ENCODE data around the gene AKR1E2.
A peak's percentile ranks its signal among the peaks of the same experiment; 100 is the strongest.

Gene AKR1E2

GRCh38 chr10:4845766-4846165 lies 19.8 kb downstream of the AKR1E2 start:
- Mint-ChIP-seq H3K36me3 (ENCODE audit: low read depth) (peaks cover 8% of the 10 kb centered on the region), H3K9me3 (no peaks in the 10 kb centered on the region), H3K27ac (no peak overlapping the region), H3K27me3 (no peaks in the 10 kb centered on the region), H3K4me1 (ENCODE audit: low read depth) (peaks cover 6% of the 10 kb centered on the region), H3K4me3 (no peak overlapping the region)
- no peak for DNase-seq

DNA sequence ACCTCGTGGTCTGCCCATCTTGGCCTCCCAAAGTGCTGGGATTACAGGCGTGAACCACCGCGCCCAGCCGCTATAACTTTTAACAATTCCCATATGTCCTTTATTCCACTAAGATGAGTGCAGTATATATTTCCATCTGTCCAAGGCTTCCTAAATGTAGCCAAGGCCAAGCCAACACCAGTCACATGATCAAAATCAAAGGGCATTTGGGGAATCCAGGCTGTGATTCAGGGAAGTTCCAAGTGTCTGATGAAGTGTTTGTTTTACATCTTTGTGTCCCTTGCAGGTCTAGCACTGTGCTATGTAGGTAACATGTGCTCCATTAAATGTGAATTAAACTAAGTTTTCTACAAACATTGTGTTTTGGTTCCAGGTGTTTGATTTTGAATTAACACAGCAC lies 20.8 kb downstream of the AKR1E2 start:
- peaks cover 6% of the 10 kb centered on the region for H3K4me1 Mint-ChIP-seq (ENCODE audit: low read depth)
- H3K4me3 Mint-ChIP-seq, result no peak overlapping the region
- no peaks in the 10 kb centered on the region for H3K9me3 Mint-ChIP-seq
- peaks cover 5% of the 10 kb centered on the region for H3K36me3 Mint-ChIP-seq (ENCODE audit: low read depth)
- no peak overlapping the region for H3K27ac Mint-ChIP-seq
- DNase-seq, result no peak
- no peaks in the 10 kb centered on the region for H3K27me3 Mint-ChIP-seq

DNA sequence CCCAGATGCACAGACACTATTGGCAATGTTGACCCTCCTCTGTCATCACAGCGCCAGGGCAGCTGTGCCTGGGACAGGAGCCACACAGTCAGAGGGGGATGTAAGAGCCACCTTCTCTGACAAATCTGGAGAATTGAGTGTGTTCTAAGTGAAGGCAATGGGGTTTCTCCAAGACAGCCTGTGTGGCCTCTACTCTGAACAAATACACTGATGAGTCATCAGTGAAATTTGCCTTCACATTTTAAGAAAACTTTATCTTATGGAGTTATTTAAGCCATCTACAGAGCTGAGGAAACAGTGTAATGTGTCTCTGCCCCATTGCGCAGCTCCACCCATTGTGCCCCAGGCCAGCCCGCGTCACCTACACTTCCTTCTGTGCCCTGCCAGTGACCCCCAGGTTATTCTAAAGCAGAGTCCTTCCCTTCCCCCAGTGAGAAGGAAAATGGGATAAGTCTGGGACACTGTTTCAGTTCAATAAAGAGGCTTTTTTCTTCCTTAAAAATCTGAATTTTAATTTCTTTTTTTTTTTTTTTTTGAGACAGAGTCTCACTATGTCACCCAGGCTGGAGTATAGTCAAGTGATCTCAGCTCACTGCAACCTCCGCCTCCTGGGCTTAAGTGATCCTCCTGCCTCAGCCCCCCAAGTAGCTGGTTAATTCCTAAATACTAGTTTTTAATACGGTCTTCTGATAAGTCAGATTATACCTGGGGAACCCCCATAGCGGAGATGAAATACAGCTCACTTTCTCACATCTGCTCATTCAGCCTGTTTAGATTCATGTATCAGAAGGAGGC lies 21.8 kb downstream of the AKR1E2 start:
- no peak overlapping the region for H3K4me3 Mint-ChIP-seq
- DNase-seq, result no peak
- H3K9me3 Mint-ChIP-seq, result no peaks in the 10 kb centered on the region
- H3K27ac Mint-ChIP-seq, result no peak overlapping the region
- H3K27me3 Mint-ChIP-seq, result no peaks in the 10 kb centered on the region
- H3K36me3 Mint-ChIP-seq (ENCODE audit: low read depth), result peaks cover 5% of the 10 kb centered on the region
- H3K4me1 Mint-ChIP-seq (ENCODE audit: low read depth), result peaks cover 6% of the 10 kb centered on the region

GRCh38 chr10:4848356-4849041 lies 22.5 kb downstream of the AKR1E2 start:
- no peaks in the 10 kb centered on the region for H3K9me3 Mint-ChIP-seq
- H3K36me3 Mint-ChIP-seq (ENCODE audit: low read depth), result peaks cover 5% of the 10 kb centered on the region
- peaks cover 6% of the 10 kb centered on the region for H3K4me1 Mint-ChIP-seq (ENCODE audit: low read depth)
- no peak overlapping the region for H3K27ac Mint-ChIP-seq
- H3K4me3 Mint-ChIP-seq, result no peak overlapping the region
- no peak for DNase-seq
- H3K27me3 Mint-ChIP-seq, result no peaks in the 10 kb centered on the region

- Mint-ChIP-seq H3K36me3 (ENCODE audit: low read depth) (peaks cover 3% of the 10 kb centered on the region), H3K27ac (no peak overlapping the region), H3K9me3 (no peaks in the 10 kb centered on the region), H3K4me3 (no peak overlapping the region), H3K27me3 (no peaks in the 10 kb centered on the region), H3K4me1 (ENCODE audit: low read depth) (peaks cover 6% of the 10 kb centered on the region)
- no peak for DNase-seq
Observed at GRCh38 chr10:4849042-4849402, 23.0 kb downstream of the AKR1E2 start.

DNA sequence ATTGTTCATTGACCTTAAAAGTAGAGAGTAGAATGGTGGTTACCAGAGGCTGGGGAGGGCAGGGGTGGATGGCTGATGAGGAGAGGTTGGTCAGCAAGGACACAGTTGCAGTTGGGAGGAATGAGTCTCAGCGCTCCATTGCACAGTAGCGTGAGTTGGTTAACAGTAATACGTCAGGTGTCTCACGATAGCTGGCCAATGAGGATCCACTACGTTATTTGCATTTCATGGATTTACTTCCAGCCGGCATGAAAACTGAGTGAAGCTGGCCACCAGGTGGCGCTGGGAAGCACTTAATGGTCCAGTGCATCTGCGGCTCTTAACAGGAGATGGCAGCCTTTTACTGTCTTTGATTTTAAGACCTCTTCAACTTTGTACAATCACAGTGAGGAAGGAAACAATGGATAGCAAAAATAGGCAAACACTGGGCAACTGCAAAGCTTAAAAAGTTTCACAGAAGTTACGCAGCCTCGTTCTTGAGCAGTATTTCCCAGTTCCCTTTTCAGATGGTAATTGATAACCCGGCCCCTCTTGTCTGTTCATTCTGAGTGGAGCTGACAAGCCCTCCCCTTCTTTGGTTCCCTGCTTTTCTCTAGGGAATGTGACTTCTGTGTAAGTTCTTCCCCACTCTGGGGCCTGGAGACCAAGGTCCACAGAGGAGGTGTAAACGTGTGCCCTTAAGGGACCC lies 23.7 kb downstream of the AKR1E2 start:
- peak; percentile 91 for DNase-seq
- H3K27ac Mint-ChIP-seq, result peak overlapping the region; percentile 12
- no peaks in the 10 kb centered on the region for H3K36me3 Mint-ChIP-seq (ENCODE audit: low read depth)
- H3K9me3 Mint-ChIP-seq, result no peaks in the 10 kb centered on the region
- no peak overlapping the region for H3K4me3 Mint-ChIP-seq
- H3K4me1 Mint-ChIP-seq (ENCODE audit: low read depth), result peaks cover 6% of the 10 kb centered on the region
- no peaks in the 10 kb centered on the region for H3K27me3 Mint-ChIP-seq

GRCh38 chr10:4850397-4850796 lies 24.4 kb downstream of the AKR1E2 start:
- no peaks in the 10 kb centered on the region for H3K36me3 Mint-ChIP-seq (ENCODE audit: low read depth)
- H3K27ac Mint-ChIP-seq, result no peak overlapping the region
- peaks cover 6% of the 10 kb centered on the region for H3K4me1 Mint-ChIP-seq (ENCODE audit: low read depth)
- H3K9me3 Mint-ChIP-seq, result no peaks in the 10 kb centered on the region
- H3K27me3 Mint-ChIP-seq, result no peaks in the 10 kb centered on the region
- no peak for DNase-seq
- no peak overlapping the region for H3K4me3 Mint-ChIP-seq

DNA sequence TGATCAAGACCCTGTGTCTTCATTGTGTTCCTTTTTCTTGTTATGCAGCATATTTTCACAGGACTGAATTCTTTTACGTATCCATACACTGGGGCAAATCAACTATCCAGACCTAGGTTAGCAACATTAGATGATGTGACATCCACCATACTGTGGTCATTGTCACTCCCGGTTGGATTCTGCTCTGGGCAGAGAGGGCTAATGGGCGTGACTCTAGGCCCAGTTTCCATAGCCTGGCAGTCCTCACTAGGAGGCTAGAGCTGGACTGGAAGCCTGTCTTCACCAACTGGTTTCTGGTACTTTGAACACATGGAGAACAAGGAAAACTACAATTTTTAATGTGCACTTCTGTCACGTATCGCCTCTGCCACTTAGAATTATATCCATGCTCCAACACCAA lies 25.2 kb downstream of the AKR1E2 start:
- DNase-seq, result no peak
- Mint-ChIP-seq H3K27ac (no peak overlapping the region), H3K4me3 (no peak overlapping the region), H3K9me3 (no peaks in the 10 kb centered on the region), H3K4me1 (ENCODE audit: low read depth) (peaks cover 6% of the 10 kb centered on the region), H3K27me3 (no peaks in the 10 kb centered on the region), H3K36me3 (ENCODE audit: low read depth) (no peaks in the 10 kb centered on the region)

GRCh38 chr10:4851846-4852245 lies 25.8 kb downstream of the AKR1E2 start:
- Mint-ChIP-seq H3K4me3 (no peak overlapping the region), H3K27ac (no peak overlapping the region), H3K4me1 (ENCODE audit: low read depth) (peaks cover 6% of the 10 kb centered on the region), H3K36me3 (ENCODE audit: low read depth) (no peaks in the 10 kb centered on the region), H3K9me3 (no peaks in the 10 kb centered on the region), H3K27me3 (no peaks in the 10 kb centered on the region)
- DNase-seq, result no peak

GRCh38 chr10:4865945-4866661 lies 40.1 kb downstream of the AKR1E2 start:
- Mint-ChIP-seq H3K9me3 (no peaks in the 10 kb centered on the region), H3K27me3 (no peaks in the 10 kb centered on the region), H3K4me1 (ENCODE audit: low read depth) (peaks cover 6% of the 10 kb centered on the region), H3K36me3 (ENCODE audit: low read depth) (no peaks in the 10 kb centered on the region), H3K4me3 (no peak overlapping the region), H3K27ac (no peak overlapping the region)
- DNase-seq, result no peak

GRCh38 chr10:4867109-4867519 lies 41.1 kb downstream of the AKR1E2 start:
- no peaks in the 10 kb centered on the region for H3K9me3 Mint-ChIP-seq
- H3K36me3 Mint-ChIP-seq (ENCODE audit: low read depth), result no peaks in the 10 kb centered on the region
- no peak for DNase-seq
- no peaks in the 10 kb centered on the region for H3K27me3 Mint-ChIP-seq
- H3K4me1 Mint-ChIP-seq (ENCODE audit: low read depth), result peaks cover 6% of the 10 kb centered on the region
- H3K4me3 Mint-ChIP-seq, result no peak overlapping the region
- no peak overlapping the region for H3K27ac Mint-ChIP-seq

DNA sequence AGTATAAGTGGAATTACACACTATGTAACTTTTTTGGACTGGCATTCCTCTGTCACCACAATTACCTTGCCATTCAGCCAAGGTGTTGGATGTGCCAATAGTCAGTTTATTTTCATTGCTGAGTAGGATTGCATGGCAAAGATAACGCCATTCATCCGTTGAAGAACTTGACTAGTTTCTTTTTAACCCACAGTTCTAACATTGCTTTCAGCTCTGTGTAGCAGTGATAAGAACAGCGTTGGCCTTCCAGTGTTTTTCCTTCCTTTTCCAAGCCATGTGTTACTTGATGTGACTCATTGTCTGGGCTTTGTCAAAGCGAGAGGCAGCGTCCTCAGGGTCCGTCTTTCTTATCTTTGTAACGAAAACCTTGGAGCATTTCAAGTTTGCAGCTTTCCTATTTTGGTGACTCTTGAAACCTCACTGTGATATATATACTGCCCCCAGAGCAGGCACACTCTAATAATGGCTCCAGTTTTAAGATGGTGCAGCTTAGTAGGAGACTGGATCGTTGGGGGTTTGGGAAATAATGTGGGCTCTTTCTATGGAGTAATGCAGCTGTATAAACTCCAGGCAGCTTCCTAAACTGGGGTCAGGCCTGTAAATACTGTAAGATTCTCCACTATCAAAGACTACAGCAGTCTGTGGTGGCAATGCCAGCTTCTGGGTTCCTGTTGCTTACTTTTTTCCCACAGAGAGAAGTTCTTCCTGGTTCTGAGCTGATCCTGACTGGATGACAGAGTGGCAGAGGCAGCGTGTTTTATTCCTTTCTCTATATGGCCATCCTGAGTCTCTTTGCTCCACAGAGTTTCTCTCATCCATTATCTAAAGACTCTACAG lies 41.7 kb downstream of the AKR1E2 start:
- no peak overlapping the region for H3K4me3 Mint-ChIP-seq
- DNase-seq, result no peak
- H3K27me3 Mint-ChIP-seq, result no peaks in the 10 kb centered on the region
- H3K4me1 Mint-ChIP-seq (ENCODE audit: low read depth), result peaks cover 6% of the 10 kb centered on the region
- no peaks in the 10 kb centered on the region for H3K36me3 Mint-ChIP-seq (ENCODE audit: low read depth)
- H3K27ac Mint-ChIP-seq, result no peak overlapping the region
- H3K9me3 Mint-ChIP-seq, result no peaks in the 10 kb centered on the region

GRCh38 chr10:4868357-4868657 lies 42.3 kb downstream of the AKR1E2 start:
- Mint-ChIP-seq H3K4me1 (ENCODE audit: low read depth) (peaks cover 6% of the 10 kb centered on the region), H3K36me3 (ENCODE audit: low read depth) (no peaks in the 10 kb centered on the region), H3K27ac (no peak overlapping the region), H3K9me3 (no peaks in the 10 kb centered on the region), H3K27me3 (peaks cover 4% of the 10 kb centered on the region), H3K4me3 (no peak overlapping the region)
- DNase-seq, result no peak

DNA sequence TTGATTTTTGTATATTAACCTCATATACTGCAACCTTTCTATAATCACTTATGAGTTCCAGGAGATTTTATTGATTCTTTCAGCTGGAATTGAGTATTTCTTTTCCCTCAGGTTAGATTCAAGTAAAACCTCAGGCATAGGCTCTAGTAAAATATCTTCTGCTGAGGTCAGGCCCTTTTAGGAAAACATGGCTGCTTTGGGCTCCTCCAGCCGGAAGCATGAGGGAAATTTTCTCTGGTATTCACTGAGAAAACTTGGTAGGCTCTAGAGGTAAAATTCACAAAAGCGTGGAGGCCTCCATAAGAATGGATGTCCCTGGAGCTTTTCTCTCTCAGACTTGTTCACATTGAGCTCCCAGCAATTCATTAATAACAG lies 56.7 kb downstream of the AKR1E2 start:
- no peaks in the 10 kb centered on the region for H3K36me3 Mint-ChIP-seq (ENCODE audit: low read depth)
- H3K27me3 Mint-ChIP-seq, result peaks cover 2% of the 10 kb centered on the region
- DNase-seq, result no peak
- no peaks in the 10 kb centered on the region for H3K9me3 Mint-ChIP-seq
- no peak overlapping the region for H3K4me3 Mint-ChIP-seq
- H3K27ac Mint-ChIP-seq, result no peak overlapping the region
- H3K4me1 Mint-ChIP-seq (ENCODE audit: low read depth), result no peaks in the 10 kb centered on the region

Data from activated T-cell treated with anti-CD3 and anti-CD28 coated beads, Interleukin-2, amount 50 U/mL, for 24 hours (primary cell).